GM21737 (cell line): ENCODE results near the gene ZCCHC14.

ENCODE experiments used
- ATAC-seq: cut with Tn5 transposase; IDR thresholded peaks from one replicate; pipeline ENCODE4 v1.9.1; 2021; ENCODE audit warnings: mild to moderate bottlenecking, moderate library complexity; ENCODE audit not compliant: unreplicated experiment

ZCCHC14 gene

DNA sequence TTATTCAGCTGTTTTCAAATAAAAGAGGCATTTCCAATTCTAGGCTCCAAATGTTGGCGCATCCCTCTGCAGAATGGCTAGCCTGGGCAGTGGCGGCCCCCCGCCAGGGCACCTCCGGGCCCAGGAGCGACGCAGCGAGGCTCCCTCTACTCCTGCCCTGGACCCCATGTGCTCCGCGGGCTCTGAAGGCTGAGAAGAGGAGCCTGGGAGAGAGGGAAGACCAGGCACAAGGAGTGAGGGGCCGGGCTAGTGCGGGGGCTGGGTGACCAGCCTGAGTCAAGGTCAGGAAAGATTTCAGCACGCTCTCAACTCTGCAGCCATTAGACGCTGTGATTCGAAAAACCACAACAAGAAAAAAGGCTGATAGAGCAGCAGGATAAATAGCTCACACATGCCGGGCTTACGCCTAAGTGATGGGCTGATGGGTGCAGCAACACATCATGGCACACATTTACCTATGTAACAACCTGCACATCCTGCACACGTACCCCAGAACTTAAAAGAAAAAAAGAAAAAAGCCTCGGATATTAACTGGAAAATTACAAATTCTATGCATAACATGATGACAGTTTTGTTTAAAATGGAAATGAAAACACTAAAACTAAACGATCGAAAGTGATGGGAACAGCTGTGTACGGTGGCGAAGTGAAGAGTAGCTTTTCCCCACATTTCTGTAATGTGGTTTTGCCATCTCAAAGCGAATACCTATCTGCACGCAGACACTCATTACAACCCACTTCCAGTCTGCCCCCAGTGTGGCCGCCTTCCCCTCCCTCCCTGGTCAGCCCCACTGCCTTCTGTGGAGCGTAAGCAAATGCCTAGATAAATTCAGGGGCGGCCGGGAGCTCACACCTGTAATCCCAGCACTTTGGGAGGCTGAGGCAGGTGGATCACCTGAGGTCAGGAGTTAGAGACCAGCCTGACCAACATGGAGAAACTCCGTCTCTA is 56.3 kb downstream of the ZCCHC14 start:
- no peak for ATAC-seq

DNA sequence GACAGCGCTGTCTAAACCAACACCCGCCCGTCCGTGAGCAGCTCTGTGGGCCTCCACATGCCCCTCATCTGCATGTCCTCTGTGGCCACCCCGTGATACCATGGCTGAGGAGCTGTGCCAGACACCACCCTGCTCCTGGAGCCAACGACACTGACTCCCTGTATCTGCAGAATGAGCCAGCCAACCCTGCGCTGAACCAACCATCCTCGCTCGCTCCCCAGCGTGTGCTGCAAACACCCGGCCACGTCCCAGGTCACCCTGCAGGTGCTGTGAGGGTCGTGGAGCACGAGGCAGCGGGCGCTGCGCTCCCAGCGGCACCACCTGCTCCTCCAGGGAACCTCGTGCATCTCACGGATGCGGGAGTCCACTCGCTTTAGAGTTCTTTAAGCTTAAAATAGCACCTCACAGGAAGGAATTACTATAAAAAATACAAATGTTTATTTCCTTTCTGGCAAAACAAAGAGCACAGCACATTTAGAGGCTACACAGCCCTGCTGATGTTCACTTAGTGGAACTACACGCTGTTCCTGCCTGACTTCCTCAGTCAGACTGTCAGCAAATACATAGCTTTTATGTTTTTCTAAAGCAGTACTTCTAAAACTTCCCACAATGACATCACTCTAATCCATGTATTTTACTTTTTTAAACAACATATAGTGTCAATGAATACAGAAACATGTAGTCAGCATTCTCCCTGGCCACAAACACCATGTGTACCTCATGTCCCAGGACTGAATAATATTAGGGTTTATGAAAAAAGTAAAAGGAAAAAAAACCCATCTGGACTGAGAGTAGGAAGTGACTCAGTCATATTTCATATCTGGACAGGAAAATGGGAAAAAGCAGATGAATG is 57.2 kb downstream of the ZCCHC14 start:
- no peak for ATAC-seq

DNA sequence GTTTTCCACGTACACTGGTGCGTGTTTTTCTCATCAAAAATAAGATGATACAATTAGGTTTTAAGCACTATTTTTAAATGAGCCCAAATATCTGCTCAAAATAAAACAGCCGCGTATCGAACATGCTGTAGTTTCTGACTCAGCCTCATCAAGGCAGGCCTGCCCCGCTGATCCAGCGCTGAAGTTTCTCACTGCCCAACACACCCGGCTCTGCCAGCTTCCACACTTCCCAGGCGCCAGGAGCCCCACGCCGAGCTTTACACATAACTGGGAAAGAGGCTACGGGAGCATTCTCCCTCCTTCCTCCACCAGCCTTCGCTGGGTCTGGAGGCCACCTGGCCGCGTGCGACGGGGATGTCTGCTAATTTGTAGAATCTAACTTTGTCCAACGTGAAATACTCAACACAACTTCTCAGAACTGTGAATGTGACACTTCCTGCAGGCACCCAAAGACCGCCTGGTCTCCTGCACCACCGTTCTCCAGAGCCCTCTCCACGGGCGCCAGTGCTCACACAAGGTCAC is 58.6 kb downstream of the ZCCHC14 start:
- no peak for ATAC-seq

DNA sequence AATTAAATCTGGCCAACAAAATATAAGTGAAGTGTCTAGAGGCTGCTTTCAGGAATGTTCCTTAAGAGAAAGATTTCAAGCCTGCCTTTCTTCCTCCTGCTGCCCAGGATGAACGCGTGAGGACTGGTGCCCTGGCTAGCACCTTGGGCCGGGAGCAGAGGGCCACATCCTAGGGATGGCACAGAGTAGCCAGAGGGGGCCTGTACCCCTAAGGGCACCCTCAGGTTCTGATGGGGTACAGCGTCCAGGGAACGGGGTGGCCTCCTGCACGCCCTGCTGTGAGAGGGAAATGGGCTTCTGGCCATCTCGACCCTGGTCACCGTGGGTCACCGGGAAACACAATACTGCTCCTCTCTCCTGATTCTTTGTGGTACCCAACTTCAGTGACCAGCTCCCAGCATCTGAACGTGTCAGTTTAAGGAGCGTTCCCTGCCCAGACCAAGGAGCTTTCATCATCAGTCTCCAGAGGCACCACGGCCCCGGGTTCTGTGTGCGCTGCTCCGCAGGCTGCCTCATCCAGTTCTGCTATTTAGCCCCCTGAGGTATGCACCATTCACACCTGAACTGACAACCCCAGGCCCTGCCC is 60.4 kb downstream of the ZCCHC14 start:
- ATAC-seq, result no peak

DNA sequence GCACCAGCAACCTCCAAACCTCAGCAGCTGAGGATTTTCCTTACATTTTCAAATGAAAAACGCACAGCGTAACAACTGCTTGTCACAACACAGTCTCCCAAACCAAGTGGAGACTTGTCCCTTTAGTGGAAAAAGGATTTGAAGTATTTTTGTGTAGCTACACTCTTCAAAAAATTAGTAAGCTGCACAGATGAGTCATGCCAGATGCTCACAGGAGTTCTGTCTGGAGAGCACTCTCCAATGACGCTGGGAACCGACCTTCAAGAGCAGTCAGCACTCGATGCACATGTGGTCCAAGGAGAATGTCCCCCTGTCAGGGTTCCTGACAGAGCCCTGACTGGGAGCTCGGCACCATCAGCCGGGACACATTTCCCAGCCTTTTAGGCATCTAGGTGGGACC is 60.9 kb downstream of the ZCCHC14 start:
- ATAC-seq, result no peak

DNA sequence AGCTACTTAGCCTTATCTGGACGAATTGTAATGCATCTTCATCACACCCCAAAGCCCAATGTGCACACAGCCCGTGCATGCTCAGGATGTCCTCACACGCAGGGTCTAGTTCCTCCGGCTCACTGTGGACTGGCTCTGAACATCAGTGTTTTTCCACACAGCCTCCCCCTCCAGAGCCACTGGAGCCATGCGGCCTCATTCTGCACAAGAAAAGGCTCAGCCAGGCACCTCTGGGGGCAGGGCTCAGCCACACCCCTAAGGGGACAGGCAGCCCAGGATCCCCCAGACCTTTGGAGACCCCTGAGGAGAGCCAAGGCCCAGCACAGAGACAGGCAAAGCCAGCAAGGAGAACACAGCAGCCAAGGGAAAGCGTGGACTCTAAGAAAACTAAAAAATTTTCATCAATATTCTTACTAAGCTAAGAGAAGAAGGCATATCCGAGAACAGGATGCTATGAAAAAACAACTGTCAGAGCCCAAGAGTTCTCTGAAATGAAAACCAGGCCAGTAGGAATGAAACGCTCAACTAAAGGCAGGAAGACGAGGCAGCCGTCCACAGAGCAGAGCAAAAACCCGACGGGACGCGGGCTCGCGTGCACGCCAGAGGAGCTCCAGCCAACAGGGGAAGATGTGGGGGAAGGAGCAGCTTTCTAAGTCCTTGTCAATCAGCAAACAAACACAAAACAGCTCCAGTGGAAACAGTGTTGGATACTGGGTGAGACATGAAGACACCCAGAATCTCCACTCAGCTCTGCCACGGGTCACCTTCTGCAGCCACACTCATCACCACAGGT is 66.2 kb downstream of the ZCCHC14 start:
- ATAC-seq, result no peak

DNA sequence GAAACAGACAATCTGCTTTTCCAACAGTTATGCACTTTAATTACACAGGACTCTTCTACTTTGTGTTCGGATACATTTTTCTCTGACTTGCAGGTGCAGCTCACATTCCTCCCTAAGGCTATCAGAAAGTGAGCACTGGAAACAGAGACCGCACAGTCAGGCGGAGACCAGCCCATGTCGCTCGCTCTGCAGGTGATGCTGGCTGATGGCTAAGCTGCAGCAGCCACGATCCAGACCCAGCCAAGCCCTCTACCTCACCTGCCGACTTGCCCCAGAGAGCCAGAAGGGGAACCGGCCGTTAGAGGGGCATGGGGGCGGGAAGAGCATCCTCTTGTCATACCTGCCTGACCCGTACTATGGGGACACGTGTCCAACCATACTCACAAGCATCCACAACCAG is 66.9 kb downstream of the ZCCHC14 start:
- ATAC-seq, result no peak

DNA sequence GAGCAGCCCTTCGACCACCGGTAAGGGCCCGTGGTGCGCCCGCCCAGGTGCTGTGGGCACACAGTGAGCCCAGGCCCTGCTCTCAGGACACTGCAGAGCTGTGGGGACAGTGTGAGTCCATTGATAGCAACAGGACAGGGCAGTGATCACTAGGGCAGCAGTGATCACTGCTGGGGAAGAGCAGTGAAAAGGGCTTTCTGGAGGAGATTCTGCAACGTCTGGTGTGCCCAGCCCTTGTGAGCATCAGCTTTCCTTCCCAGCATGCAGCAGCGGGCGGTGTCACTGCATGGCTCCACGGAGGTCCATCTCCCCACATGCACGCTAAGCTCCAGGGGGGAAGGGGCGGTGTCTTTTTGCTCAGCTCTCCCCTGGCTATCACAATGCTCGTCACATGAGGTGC is 68.6 kb downstream of the ZCCHC14 start:
- no peak for ATAC-seq

DNA sequence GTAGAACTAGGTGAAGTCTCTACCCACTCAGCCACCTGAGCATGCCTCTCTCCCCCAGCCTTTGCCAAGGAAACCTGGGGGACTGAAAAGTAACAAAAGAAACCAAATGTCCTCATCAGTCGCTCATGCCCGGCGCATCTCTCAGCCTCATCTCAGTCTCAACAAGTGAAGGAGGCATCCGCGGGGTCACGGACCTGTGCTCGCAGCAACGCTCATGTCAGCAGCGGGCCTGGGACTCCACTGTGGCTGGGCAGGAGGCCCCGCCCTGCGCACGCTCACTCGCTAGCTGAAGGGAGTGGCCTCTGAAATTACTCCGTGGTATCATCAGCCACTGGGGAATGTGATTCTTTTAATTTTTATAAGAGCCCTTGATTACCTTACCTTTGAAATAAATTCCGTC is 69.4 kb downstream of the ZCCHC14 start:
- ATAC-seq, result no peak

DNA sequence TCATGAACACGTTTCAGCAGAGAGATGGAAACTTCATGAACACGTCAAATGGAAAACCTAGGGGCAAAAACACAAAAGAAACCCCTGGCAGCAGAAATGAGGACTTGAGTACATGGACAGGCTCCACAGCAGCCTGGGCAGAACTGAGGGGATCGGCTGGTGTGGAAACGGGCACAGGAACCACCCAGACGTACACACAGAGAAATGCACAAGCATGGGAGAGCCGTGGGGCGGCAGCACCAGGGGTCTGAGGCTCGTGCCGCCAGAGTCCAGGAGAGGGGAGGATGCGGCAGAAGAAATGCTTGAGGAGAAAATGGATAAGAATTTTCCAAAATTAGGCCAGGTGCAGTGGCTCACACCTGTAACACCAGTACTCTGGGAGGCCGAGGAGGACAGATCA is 70.7 kb downstream of the ZCCHC14 start:
- no peak for ATAC-seq

DNA sequence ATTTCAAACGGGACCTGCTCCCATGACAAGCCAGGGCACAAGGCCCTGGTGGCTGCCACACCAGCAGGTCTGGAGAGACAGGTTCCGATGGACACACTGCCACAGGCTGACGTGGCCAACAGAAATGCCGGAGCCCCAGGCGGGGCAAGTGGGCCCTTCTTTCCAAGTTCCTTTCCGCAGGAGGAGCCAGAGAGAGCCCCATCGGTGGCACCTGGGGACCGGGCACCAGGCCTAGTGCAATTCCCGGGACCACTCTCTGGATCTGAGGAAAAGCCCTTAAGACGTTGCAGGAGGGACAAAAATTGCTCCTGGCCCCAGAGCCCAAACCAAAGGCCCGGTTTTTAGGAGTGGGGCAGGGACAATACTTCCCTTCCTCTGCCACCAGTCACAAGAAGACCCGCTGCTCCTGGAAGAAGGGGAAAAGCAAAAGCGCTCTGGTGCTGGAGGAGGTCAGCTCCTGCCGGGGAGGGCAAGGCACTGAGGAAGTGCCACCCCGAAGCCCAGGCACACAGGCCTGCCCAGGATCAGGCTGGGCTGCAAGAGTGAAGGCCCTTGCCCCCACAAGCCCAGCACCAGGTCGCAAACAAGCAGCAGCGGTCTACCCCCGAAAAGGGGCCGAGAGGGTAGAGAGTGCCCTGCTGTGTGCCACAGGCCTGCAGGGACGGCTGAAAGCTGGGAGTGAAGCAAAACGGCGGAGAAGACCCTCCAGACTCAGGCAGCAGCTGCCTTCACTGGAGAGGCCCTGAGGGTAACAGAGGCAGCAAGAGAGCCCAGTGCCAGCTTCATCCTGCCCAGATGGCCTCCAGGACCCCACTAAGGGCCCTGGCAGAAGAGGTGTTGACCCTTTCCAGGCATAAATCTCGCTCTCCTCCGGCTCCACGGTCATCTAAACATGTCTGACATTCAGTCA is 71.6 kb downstream of the ZCCHC14 start:
- ATAC-seq, result no peak

DNA sequence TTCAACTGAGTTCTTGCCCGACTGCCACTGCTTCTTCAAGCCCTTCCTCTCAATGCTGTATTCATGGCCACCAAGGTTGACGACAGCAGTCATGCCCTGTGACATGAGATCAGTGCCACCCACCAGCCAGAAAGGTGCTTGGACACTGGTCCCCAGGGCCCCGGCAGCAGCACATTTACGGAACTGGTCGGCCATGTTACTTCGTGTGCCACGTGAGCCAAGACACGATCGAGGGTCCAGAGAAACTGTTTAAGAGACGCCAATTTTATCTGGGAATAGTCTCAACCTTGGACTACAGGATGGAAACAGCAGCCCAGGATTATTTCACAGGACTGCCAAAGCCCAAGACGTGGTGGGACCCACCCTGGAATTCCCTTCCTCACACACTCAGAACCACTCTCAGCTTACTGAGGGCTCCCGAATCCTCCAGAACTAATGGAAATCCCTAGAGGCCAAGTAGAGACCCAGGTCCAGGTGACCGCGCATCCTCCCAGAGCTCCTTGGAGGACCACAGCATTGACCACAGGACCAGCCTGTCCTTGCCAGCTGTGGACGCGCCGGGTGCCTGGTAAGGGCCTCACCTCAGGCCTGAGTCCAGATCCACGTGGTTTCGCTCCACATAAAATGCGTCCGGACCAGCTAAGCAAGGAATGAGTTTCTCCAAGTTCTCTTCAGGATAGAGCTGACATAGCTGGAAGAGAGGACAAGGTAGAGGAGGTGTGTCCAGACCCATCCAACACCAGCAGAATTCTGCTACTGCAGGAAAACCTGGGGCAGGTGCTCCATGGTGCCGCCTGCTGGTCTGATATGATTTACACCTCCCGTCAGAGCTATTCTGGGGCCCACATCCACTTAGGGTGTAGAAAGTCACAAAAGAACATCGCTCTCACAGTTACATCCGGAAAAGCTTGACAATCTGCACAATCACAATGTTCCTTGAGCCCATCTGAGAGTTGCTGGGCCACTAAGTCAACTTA is 72.5 kb downstream of the ZCCHC14 start:
- no peak for ATAC-seq

DNA sequence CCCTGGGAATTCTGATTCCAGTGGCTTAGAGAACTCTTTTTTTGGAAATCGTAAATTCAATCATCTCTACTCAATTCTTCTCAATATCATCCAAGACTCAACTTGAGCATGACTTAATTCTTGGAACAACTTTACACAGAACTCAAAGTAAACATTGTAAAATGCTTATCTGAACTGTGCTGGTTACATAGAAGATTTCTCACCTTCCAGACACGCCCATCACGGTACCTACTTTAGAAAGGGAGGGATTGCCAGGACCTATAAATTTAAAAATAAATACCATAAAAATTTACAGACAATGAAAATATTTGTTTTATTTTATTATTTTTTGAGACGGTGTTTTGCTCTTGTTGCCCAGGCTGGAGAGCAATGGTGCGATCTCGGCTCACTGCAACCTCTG is 74.2 kb downstream of the ZCCHC14 start:
- ATAC-seq, result no peak

DNA sequence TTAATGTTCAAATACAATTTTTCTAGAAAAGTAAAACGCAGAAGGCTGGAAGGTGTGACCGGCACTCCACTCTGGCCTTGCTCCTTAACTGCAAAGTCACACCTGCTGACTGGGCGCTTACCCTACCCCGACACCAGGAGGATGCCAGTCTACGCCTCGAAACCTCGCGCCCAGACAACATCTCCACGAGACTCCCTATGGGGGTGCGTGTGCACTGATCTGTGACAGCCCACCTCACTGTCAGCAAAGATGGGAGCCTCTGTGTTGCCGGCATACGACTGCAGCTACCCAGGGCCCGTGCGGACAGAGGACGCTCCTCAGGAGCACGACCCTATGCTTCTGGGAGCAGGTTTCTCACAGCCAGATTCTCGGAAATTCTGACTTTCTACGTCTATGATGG is 74.6 kb downstream of the ZCCHC14 start:
- no peak for ATAC-seq

DNA sequence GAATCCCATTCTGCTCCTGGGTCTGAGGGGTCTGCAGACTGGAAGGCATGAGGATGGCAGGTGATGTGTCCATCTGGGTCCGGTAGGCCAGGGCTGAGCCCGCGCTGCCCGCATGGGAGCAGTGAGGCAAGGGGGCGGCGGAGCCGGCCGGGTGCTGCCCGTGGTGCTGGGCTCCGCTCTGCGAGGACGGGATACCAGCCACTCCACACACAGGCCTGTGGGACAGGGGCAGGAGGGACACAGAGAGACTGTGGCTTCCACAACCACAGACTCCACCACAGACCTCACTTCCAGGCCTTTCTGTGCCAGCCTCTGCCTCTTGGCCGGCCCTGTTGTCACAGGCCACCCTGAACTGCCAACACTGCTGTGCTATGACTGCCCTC is 75.3 kb downstream of the ZCCHC14 start:
- no peak for ATAC-seq

DNA sequence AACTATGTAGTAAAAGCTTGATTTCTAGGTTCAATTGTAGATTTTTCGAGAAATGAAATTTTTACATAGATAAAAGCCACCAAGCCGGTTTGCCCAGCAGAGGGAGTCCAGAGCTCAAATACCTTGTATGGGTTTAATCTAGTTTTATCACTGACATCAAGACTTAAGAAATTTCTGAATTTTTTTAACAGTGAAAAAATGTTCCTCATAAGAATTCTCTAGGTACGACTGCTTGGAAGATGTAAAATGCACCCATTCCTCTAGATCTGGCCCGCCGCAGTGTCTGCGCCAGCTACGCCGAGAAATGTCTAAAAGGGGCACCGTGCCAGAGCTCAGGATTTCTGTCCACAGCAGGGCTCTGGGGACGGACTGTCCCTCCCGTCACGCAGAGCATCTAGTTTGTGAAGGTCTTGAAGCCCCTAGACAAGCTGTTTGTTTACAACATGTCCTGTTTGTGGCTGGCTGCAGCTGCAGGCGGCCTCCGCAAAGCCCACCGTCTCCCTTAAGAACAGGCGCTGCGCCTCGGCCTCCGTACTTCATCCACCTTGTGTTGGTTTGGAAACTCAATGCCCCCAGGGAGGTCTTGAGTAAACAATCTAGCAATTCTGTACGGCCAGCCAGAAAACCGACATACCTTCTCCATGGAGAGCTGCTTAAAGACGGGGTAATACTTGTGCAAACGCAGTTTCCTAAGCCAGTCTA is 75.8 kb downstream of the ZCCHC14 start:
- ATAC-seq, result no peak

DNA sequence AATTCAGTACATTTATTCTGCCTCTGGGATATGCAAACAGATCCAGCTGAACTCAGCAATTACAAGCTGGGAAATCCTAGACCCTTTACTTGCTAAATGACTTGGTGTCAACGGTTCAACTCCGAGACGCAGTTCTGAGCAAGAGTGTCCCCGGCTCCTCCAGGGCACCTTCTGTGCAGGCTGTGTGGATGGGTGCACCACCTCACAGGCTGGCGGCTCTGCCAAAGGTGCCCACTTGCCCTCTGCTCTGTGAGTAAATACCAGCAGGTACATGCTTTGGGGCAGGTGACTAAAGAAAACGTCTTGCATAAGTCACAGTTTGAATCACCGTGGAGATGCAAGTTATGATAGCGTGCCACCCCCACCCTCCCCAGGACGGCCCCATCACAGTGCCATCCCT is 77.4 kb downstream of the ZCCHC14 start:
- ATAC-seq, result no peak

DNA sequence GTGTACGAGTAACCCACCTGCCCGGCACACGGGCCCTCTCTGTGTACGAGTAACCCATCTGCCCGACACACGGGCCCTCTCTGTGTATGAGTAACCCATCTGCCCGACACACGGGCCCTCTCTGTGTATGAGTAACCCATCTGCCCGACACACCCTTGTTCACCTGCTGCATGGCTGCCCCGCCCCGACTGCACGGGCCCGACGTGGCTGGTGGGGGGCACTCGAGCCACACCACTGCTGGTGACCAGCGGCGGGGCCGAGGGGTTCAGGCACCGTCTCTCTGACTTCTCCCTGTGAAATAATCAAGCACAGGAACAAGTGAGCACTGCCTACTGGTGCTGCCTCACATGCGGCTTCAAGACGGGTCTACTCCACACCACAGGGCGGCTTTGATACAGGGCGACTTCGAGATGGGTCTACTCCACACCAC is 78.6 kb downstream of the ZCCHC14 start:
- no peak for ATAC-seq
